Stomach (tissue), 9 donors: ENCODE measurements around the gene METTL24. TPM values are rescaled to one million over a fixed set of nuclear protein-coding genes. Genes with fewer than 3 reads are reported as not detected.

ENCODE experiments used
- DNase-seq, 2 donors: peaks; one replicate each; pipeline versions ENCODE4 v3.0.0 to v3.0.0-alpha.2; 2013 to 2019
- H3K27ac ChIP-seq, 5 donors: fragments of 200-600 bp in 4 of 5; sonication (generic) in 4 of 5; one replicate each; pipeline ENCODE4 v1.5.1; 2013 to 2019; ENCODE audit warnings: mild to moderate bottlenecking in 1 of 5, moderate library complexity in 1 of 5
- H3K27me3 ChIP-seq, 3 donors: fragments of 200-600 bp; sonication (generic); one replicate each; pipeline ENCODE4 v1.5.1; 2017 to 2019; ENCODE audit warnings: mixed run types in 1 of 3
- H3K36me3 ChIP-seq, 4 donors: fragments of 200-600 bp; sonication (generic); 1 replicate in 3 of 4; 2 replicates in 1 of 4; pipeline ENCODE4 v1.5.1; 2016 to 2019
- H3K4me1 ChIP-seq, 4 donors: fragments of 200-600 bp; sonication (generic); one replicate each; pipeline ENCODE4 v1.5.1; 2016 to 2019
- H3K4me3 ChIP-seq, 4 donors: fragments of 200-600 bp; sonication (generic) in 3 of 4; one replicate each; pipeline ENCODE4 v1.5.1; 2016 to 2019; ENCODE audit warnings: mild to moderate bottlenecking in 1 of 4
- H3K9me3 ChIP-seq, 4 donors: fragments of 200-600 bp; sonication (generic); one replicate each; pipeline ENCODE4 v1.5.1; 2016 to 2019
- EP300 ChIP-seq: sonication (generic); formaldehyde crosslinking; IDR thresholded peaks from one replicate; pipeline ENCODE4 v1.6.1; 2017; ENCODE audit warnings: antibody characterized with exemption
- POLR2A ChIP-seq, 4 donors: fragments of 450-650 bp; IDR thresholded peaks; one replicate each; pipeline ENCODE4 v1.6.1; 2016; ENCODE audit warnings: antibody characterized with exemption in 4 of 4, control low read depth in 2 of 4, mild to moderate bottlenecking in 1 of 4, moderate library complexity in 1 of 4
- POLR2AphosphoS5 ChIP-seq, 3 donors: sonication (generic); formaldehyde crosslinking; IDR thresholded peaks; one replicate each; pipeline ENCODE4 v1.6.1; 2016; ENCODE audit warnings: antibody characterized with exemption in 3 of 3
- WGBS, 5 donors: extraction: QIAGEN DNeasy Blood & Tissue Kit in 3 of 5; methylation state at CpG; one replicate each; pipeline versions ENCODE4 v1.1.5 to v1.1.7; 2013 to 2018; 5-methylcytosine and 5-hydroxymethylcytosine counted together
- intact Hi-C: fragments of 100-400 bp; cut with DNase I; formaldehyde crosslinking; loops from one replicate; pipeline ENCODE4 v1.15.1; 2023; ENCODE audit warnings: low total_unique reads
- polyA plus RNA-seq, 3 donors: library from polyadenylated mRNA; stranded (reverse); fragments of 200-250 nt; gene quantifications; one replicate each; pipeline ENCODE4 v1.2.3, GENCODE V29; 2013
- total RNA-seq, 5 donors: library from RNA; depleted of rRNA; stranded (reverse); fragments of >200 nt; gene quantifications; one replicate each; pipeline versions ENCODE4 v1.1.0 to v1.2.3, GENCODE V29; 2014 to 2016
- TF ChIP-seq, protein P1 (sequence below), 7 experiments: fragments of 450-650 bp in 4 of 7; fragments of 200-600 bp in 3 of 7; sonication (generic) in 3 of 7; IDR thresholded peaks; one replicate each; pipeline ENCODE4 v1.5.1; 2016 to 2019; ENCODE audit warnings: antibody characterized with exemption in 7 of 7, control low read depth in 2 of 7, mild to moderate bottlenecking in 1 of 7
- donor health status: healthy with polysubstance abuse.
- donor health status: Bipolar disorder and iron deficiency.
- donor health status: healthy.

The METTL24 gene
- total and polyA plus RNA-seq, 8 donors = 0.55 to 25.8 (median 2.8) TPM; not detected in 1

DNA sequence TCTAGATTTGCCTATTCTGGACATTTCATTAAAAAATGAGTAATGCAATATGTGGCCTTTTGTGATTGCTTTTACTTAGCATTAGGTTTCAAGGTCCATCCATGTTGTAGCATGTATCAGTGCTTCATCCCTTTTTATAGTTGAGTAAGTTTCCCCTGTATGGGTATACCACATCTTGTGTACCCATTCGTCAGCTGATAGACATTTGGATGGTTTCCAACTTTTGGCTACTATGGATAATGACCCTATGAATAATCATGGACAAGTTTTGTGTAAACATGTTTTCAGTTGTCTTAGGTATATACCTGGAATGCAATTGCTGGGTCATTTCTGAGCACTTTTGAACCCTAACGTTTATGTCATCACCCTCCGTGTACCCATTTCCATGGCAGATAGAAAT lies 15.4 kb downstream of the METTL24 start:
- Histone ChIP-seq H3K36me3 (no peaks in the 10 kb centered on the region), H3K27ac (no peak overlapping the region), H3K27me3 (no peaks in the 10 kb centered on the region), H3K4me3 (no peak overlapping the region), H3K9me3 (no peaks in the 10 kb centered on the region), H3K4me1 (peaks cover 0 to 39% (median 14%) of the 10 kb centered on the region in 4 donors)
- WGBS, 5 donors = 85 to 98% (median 92%) methylated on average over 3 of the region's 3 CpGs
- no peak for TF ChIP-seq POLR2A (IDR thresholded peaks at IDR 0.05)
- no peak for TF ChIP-seq EP300
- TF ChIP-seq, protein P1, sequence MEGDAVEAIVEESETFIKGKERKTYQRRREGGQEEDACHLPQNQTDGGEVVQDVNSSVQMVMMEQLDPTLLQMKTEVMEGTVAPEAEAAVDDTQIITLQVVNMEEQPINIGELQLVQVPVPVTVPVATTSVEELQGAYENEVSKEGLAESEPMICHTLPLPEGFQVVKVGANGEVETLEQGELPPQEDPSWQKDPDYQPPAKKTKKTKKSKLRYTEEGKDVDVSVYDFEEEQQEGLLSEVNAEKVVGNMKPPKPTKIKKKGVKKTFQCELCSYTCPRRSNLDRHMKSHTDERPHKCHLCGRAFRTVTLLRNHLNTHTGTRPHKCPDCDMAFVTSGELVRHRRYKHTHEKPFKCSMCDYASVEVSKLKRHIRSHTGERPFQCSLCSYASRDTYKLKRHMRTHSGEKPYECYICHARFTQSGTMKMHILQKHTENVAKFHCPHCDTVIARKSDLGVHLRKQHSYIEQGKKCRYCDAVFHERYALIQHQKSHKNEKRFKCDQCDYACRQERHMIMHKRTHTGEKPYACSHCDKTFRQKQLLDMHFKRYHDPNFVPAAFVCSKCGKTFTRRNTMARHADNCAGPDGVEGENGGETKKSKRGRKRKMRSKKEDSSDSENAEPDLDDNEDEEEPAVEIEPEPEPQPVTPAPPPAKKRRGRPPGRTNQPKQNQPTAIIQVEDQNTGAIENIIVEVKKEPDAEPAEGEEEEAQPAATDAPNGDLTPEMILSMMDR (IDR thresholded peaks at IDR 0.05) = no peak
- TF ChIP-seq POLR2AphosphoS5 (IDR thresholded peaks at IDR 0.05) = no peak
- intact Hi-C loops = no loop called here
- no peak for DNase-seq

DNA sequence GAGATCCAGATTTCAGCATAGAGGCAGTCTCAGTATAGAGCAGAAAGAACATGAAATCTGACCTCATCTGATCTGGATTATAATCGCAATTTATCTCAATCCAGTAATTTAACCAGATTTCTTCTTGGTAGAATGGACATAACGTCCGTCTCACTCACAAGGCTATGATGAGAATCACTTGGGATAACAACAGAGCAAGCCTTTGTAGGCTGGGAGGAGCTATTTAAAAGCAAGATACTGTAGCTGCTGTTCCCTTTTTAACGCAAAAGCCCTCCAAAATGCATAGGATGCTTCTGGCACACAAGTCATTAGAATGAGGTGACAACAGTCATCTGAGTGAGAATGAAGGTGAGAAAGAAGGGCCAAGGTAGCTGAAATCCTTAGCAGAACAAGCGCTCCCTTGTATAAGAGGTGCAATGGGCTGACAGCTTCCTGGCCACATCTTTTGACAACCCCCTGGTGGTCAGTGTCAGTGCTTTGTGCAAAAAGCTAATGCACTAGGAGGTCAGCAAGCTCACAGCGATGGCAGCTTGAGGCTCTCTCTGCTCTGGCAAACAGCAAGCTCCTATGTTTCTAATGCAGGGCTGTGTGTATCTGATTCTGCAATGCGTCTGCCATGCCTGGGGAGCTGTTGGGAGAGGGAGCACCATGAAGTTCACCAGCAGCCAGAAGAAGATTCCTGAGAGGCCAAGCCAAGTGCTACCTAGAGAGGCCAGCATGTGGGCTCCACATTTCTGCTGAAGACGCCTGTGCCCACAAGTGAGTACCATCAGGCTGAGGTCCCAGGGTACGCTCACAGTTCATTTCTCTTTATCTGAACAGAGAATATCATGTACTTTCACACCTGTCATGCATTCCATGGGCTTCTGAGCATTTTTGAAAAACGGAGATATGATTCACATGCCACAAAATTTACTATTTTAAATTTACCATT lies 16.2 kb downstream of the METTL24 start:
- TF ChIP-seq, protein P1 (IDR thresholded peaks at IDR 0.05) = peak in 1 of 7 experiments; percentile 20
- no peak for TF ChIP-seq POLR2A (IDR thresholded peaks at IDR 0.05)
- peaks cover 0 to 34% (median 17%) of the 10 kb centered on the region in 4 donors for H3K4me1 ChIP-seq
- no peaks in the 10 kb centered on the region for H3K9me3 ChIP-seq
- H3K4me3 ChIP-seq = no peak overlapping the region
- DNase-seq = peak in 1 of 2 donors; percentile 57
- WGBS, 5 donors = 80 to 84% (median 81%) methylated on average over 9 to 10 of the region's 10 CpGs
- no peaks in the 10 kb centered on the region for H3K27me3 ChIP-seq
- no peaks in the 10 kb centered on the region for H3K36me3 ChIP-seq
- intact Hi-C loops = no loop called here
- H3K27ac ChIP-seq = peak overlapping the region in 2 of 5 donors; percentile 20 to 43

DNA sequence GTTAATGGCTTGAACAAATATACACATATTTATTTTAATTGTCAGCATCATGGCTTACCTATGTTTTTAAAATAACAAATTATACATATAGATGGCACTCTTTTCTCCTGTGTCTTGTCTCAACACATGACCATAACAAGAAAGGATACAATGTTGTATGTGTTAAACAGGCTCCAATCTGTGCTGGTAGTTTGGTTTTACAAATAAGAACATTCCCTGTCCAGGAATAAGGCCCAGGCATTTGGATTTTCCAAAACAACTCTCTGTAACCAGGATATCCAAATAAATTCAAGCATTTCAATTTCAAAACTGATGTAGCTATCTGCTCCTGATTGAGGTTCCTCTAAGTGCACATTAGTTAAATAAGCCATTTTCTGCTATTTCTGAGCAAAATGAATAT lies 17.1 kb downstream of the METTL24 start:
- intact Hi-C loops = no loop called here
- TF ChIP-seq EP300 (no peak), POLR2A (IDR thresholded peaks at IDR 0.05) (no peak), POLR2AphosphoS5 (IDR thresholded peaks at IDR 0.05) (no peak)
- TF ChIP-seq, protein P1 (IDR thresholded peaks at IDR 0.05) = no peak
- no peak for DNase-seq
- Histone ChIP-seq H3K4me3 (no peak overlapping the region), H3K27ac (peak overlapping the region in 1 of 5 donors; percentile 45), H3K9me3 (no peaks in the 10 kb centered on the region), H3K27me3 (no peaks in the 10 kb centered on the region), H3K36me3 (no peaks in the 10 kb centered on the region), H3K4me1 (peaks cover 0 to 34% (median 16%) of the 10 kb centered on the region in 4 donors)

DNA sequence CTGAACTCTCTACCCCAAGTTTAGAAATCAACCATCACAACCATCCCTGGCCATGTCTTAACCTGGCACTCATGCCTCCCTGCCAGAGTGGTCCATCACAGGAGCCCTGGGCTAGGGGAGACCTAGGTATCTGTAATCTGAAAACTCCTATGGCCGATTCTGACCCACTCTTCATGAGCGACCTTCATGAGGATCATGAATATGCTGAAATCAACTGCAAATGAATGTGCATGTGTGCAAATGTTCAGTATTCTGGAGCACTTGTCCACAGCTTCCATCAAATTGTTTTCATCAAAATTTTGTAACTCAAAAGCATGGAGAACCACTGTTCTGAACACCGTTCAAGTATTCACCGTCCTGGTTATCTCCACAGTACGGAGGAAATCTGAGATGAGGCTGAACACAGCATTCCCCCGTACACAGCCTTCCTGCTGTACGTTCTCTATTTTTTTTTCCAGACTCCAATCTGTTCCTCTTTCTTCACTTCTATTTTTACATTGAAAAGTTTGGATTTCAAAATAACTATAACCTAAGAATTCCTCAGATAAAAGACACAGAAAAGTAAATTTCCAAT lies 17.7 kb downstream of the METTL24 start:
- H3K4me1 ChIP-seq = peaks cover 0 to 34% (median 16%) of the 10 kb centered on the region in 4 donors
- no peaks in the 10 kb centered on the region for H3K9me3 ChIP-seq
- TF ChIP-seq EP300 = no peak
- WGBS, 5 donors = 66 to 88% (median 83%) methylated on average over 7 of the region's 7 CpGs
- no peaks in the 10 kb centered on the region for H3K27me3 ChIP-seq
- no peak overlapping the region for H3K4me3 ChIP-seq
- intact Hi-C loops = no loop called here
- DNase-seq = no peak
- H3K36me3 ChIP-seq = no peaks in the 10 kb centered on the region
- H3K27ac ChIP-seq = peak overlapping the region in 2 of 5 donors; percentile 12 to 45
